Hematopoietic multipotent progenitor cell treated with erythropoietin and hydrocortisone succinate and interleukin-3 and kit ligand, for 8 days (in vitro differentiated cells): ENCODE measurements around the gene GTF2A1.

Experiments used
- DNase-seq: peaks from one replicate; pipeline ENCODE4 v3.0.0-alpha.2; 2015

Gene GTF2A1

GRCh38 chr14:81127785-81128184 is 93.0 kb downstream of the GTF2A1 start:
- DNase-seq: no peak

DNA sequence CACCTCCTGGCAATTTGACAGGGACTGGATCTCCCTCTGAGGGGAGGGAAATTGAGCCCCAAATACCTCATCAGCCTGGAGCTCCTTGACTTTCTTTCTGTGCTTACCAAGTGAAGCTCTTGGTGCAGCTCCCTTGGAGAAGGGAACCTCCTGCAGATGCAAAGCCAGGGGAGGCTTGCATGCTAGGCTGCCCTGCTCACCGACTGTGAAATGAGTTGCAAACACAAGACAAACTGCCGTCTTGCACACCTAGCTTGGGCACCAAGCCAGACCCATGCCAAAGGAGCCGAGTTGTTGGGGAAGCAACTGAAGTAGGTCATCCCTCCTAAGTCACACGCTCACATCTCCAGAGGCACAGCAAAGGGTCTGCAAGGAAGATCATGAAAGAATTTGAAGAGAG is 95.2 kb downstream of the GTF2A1 start:
- DNase-seq: no peak
